ENCODE measurements around the gene MRPL51. TPM values are rescaled to one million over a fixed set of nuclear protein-coding genes. Genes with fewer than 3 reads are reported as not detected.
"Not testable (repeated sequence)": the region's sequence is repeated elsewhere in the genome, so short reads cannot be mapped to it uniquely, and the experiment has no call there.

MRPL51 gene
- total RNA-seq, 2 donors from 2014 or later: 170 to 179 TPM

DNA sequence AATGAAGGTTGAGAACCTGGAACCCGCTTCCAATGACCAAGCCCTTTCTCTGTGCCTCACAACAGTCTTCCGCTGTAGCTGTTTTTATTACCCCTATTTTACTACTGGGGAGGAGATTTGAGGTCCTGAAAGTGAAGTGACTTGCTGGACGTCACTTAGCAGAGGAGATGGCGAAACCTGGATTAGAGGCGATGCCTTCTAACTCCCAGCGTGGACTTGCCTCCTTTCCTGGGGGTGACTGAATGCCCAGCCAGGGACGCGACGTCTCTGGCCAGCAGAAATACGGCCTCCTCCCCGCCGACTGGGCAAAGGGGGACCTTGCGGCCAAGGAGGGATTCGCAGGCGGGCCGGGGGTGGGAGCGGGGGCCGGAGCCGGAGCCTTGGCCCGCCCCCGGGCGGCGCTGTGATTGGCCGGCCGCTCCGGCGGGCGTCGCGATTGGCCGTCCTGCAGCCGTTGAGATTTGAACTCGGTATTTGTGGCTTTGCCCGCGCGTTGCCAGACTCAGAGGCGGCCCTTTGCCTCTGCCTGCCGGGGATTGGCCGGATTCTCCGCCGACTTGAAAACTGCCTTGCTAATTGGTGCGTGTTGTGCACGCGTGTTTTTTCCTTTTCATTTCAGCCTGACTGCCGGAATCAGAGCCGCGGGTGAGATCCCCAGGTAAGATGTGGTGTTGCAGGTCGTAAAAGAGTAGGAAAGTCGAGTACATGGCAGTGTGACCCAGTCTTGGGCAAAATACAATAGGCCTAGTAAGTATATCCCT, 615 bp upstream of the MRPL51 start, which contains the start of gene NCAPD2:
Gene NCAPD2 (plus strand): TSS at position 606 of the 761 bp plus-strand sequence. CDS start 997 bp downstream, outside the sequence.
- H3K36me3 Mint-ChIP-seq (ENCODE audit: insufficient read depth in 2 of 2): peaks cover 9 to 19% of the 10 kb centered on the region in 2 donors
- H3K4me3 Mint-ChIP-seq: peak within 1 kb of the TSS; percentile 94 to 100

DNA sequence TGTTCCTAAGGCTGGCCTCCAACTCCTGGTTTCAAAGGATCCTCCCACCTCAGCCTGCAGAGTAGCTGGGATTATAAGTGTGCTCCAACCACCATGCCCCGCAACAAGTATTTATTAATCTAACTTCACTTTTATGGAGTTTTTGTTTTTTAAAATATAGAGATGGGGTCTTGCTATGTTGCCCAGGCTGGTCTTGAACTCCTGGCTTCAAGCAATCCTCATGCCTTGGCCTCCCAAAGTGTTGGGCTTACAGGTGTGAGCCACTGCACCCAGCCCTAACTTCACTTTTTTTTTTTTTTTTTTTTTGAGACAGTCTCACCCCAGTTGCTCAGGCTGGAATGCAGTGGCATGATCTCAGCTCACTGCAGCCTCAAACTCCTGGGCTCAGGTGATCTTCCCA, 2.4 kb downstream of the MRPL51 start:
- H3K9me3 Mint-ChIP-seq; H3K27me3 Mint-ChIP-seq (ENCODE audit: low read depth); H3K27ac Mint-ChIP-seq; H3K4me3 Mint-ChIP-seq; DNase-seq; ATAC-seq (replicated peaks in 1 of 2): not testable (repeated sequence)
- H3K4me1 Mint-ChIP-seq (ENCODE audit: low read depth): peaks cover 34% of the 10 kb centered on the region
- peaks cover 7 to 11% of the 10 kb centered on the region in 2 donors for H3K36me3 Mint-ChIP-seq (ENCODE audit: insufficient read depth in 2 of 2)

More for the DNA sequence above, 615 bp upstream of the MRPL51 start, which contains the start of gene NCAPD2:
- peak; percentile 95 to 96 for DNase-seq
- no peaks in the 10 kb centered on the region for H3K27me3 Mint-ChIP-seq (ENCODE audit: low read depth)
- H3K9me3 Mint-ChIP-seq: no peaks in the 10 kb centered on the region
- peak within 1 kb of the TSS; percentile 97 for H3K27ac Mint-ChIP-seq
- peak; percentile 87 for ATAC-seq (replicated peaks in 1 of 2)
- peaks cover 58% of the 10 kb centered on the region for H3K4me1 Mint-ChIP-seq (ENCODE audit: low read depth)

DNA sequence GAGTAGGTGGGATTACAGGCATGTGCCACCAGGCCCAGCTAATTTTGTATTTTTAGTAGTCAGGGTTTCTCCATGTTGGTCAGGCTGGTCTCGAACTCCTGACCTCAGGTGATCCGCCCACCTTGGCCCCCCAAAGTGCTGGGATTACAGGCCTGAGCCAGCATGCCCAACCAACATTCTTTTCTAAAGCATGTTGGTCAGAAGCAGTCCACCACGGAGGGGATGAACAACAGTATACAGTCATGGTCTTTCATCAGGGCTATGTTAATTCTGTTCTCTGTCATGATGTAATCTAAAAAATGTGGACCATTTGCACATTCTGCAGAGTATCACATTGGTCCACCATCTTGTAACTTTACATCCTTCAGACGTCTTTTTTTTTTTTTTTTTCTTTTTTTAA, 3.6 kb downstream of the MRPL51 start:
- Mint-ChIP-seq H3K36me3 (ENCODE audit: insufficient read depth in 2 of 2) (peaks cover 5 to 8% of the 10 kb centered on the region in 2 donors), H3K27ac (no peak overlapping the region), H3K9me3 (no peaks in the 10 kb centered on the region), H3K4me3 (no peak overlapping the region), H3K27me3 (ENCODE audit: low read depth) (no peaks in the 10 kb centered on the region), H3K4me1 (ENCODE audit: low read depth) (peaks cover 22% of the 10 kb centered on the region)
- no peak for DNase-seq
- no peak for ATAC-seq (replicated peaks in 1 of 2)

DNA sequence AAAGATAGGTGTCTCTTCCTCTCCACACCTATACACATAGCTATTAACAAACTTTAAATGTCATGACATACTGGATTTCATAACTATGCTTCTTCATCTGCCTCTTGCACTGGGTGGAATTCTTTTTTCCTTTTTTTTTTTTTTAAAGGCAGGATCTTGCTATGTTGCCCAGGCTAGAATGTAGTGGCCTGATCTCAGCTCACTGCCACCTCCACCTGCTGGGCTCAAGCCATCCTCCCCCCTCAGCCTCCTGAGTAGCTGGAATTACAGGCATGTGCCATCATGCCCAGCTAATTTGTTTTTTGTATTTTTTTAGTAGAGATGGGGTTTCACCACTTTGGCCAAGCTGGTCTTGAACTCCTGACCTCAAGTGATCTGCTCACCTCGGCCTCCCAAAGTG, 4.8 kb downstream of the MRPL51 start:
- DNase-seq (no peak), ATAC-seq (replicated peaks in 1 of 2) (no peak)
- H3K4me3 Mint-ChIP-seq: no peak overlapping the region
- no peak overlapping the region for H3K27ac Mint-ChIP-seq
- peaks cover 19% of the 10 kb centered on the region for H3K4me1 Mint-ChIP-seq (ENCODE audit: low read depth)
- H3K27me3 Mint-ChIP-seq (ENCODE audit: low read depth): no peaks in the 10 kb centered on the region
- no peaks in the 10 kb centered on the region for H3K9me3 Mint-ChIP-seq
- H3K36me3 Mint-ChIP-seq (ENCODE audit: insufficient read depth in 2 of 2): peaks cover 3 to 8% of the 10 kb centered on the region in 2 donors

DNA sequence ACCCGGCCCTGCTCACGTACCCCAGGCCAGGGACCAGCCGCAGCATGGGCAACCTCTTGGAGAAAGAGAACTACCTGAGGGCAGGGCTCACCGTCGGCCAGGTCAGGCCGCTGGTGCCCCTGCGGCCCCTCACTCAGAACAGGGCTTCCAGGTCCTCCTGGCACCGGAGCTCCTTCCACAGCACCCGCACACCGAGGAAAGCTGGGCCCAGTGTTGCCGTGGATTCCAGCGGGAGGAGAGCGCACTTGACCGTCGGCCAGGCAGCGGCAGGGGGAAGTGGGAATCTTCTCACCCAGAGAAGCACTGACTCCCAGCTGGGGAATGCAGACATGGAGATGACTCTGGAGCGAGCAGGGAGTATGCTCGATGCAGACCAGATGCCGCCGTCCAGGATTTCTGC, 14.6 kb downstream of the MRPL51 start:
- no peaks in the 10 kb centered on the region for H3K36me3 Mint-ChIP-seq (ENCODE audit: insufficient read depth in 2 of 2)
- no peaks in the 10 kb centered on the region for H3K9me3 Mint-ChIP-seq
- H3K4me1 Mint-ChIP-seq (ENCODE audit: low read depth): no peaks in the 10 kb centered on the region
- DNase-seq (no peak), ATAC-seq (replicated peaks in 1 of 2) (no peak)
- no peak overlapping the region for H3K27ac Mint-ChIP-seq
- H3K4me3 Mint-ChIP-seq: no peak overlapping the region
- no peaks in the 10 kb centered on the region for H3K27me3 Mint-ChIP-seq (ENCODE audit: low read depth)

DNA sequence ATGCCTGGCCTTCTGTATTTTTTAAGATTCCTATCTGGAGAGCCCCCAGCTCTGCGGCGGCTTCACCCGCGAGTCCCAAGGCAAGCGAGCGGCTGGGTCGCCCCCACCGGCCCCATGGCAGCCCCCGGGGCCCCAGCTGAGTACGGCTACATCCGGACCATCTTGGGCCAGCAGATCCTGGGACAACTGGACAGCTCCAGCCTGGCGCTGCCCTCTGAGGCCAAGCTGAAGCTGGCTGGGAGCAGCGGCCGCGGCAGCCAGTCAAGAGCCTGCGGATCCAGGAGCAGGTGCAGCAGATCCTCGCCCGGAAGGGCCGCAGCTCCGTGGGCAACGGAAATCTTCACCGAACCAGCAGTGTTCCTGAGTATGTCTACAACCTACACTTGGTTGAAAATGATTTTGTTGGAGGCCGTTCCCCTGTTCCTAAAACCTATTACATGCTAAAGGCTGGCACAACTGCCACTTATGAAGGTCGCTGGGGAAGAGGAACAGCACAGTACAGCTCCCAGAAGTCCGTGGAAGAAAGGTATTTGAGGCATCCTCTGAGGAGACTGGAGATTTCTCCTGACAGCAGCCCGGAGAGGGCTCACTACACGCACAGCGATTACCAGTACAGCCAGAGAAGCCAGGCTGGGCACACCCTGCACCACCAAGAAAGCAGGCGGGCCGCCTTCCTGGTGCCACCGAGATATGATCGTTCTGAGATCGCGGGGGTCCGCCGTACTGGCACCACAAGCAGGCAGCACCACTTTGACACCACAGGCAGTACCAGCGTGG, 15.3 kb downstream of the MRPL51 start:
- H3K27ac Mint-ChIP-seq; H3K9me3 Mint-ChIP-seq; H3K4me1 Mint-ChIP-seq (ENCODE audit: low read depth); H3K27me3 Mint-ChIP-seq (ENCODE audit: low read depth); H3K36me3 Mint-ChIP-seq (ENCODE audit: insufficient read depth in 2 of 2); H3K4me3 Mint-ChIP-seq; DNase-seq; ATAC-seq (replicated peaks in 1 of 2): not testable (repeated sequence)

DNA sequence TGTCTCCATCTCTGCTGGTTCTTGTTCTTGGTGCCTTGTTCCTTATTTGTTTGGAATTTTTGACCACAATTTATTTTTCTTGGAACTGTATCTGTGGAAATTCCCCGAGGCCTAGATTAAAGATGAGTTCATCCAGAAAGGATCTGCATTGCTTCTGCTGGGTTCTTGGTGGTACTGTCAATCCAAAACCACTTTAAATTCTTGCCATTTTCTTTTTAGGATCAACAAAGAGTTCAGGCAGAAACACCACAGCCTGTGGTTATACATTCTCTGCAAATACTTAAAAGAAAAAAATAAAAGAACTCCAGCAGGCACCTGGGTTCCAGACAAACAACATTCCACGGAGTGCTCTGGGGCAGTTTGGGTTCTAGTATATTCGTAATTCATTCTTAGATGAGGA, 16.6 kb downstream of the MRPL51 start:
- Mint-ChIP-seq H3K4me3 (no peak overlapping the region), H3K4me1 (ENCODE audit: low read depth) (peaks cover 9% of the 10 kb centered on the region), H3K27ac (no peak overlapping the region), H3K27me3 (ENCODE audit: low read depth) (no peaks in the 10 kb centered on the region), H3K9me3 (no peaks in the 10 kb centered on the region), H3K36me3 (ENCODE audit: insufficient read depth in 2 of 2) (no peaks in the 10 kb centered on the region)
- ATAC-seq (replicated peaks in 1 of 2) (no peak), DNase-seq (no peak)

DNA sequence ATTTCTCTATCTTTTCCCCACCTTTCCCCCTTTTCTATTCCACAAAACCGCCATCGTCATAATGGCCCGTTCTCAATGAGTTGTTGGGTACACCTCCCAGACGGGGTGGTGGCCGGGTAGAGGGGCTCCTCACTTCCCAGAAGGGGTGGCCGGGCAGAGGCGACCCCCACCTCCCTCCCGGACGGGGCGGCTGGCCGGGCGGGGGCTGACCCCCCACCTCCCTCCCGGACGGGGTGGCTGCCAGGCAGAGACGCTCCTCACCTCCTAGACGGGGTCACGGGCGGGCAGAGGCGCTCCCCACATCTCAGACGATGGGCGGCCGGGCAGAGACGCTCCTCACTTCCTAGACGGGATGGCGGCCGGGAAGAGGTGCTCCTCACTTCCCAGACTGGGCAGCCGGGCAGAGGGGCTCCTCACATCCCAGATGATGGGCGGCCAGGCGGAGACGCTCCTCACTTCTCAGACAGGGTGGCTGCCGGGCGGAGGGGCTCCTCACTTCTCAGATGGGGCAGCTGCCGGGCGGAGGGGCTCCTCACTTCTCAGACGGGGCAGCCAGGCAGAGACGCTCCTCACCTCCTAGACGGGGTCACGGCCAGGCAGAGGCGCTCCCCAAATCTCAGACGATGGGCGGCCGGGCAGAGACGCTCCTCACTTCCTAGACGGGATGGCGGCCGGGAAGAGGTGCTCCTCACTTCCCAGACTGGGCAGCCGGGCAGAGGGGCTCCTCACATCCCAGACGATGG, 17.7 kb downstream of the MRPL51 start:
- not testable (repeated sequence) for H3K36me3 Mint-ChIP-seq (ENCODE audit: insufficient read depth in 2 of 2); H3K9me3 Mint-ChIP-seq; DNase-seq; H3K27ac Mint-ChIP-seq; H3K4me3 Mint-ChIP-seq; H3K27me3 Mint-ChIP-seq (ENCODE audit: low read depth); ATAC-seq (replicated peaks in 1 of 2)
- H3K4me1 Mint-ChIP-seq (ENCODE audit: low read depth): peaks cover 17% of the 10 kb centered on the region

DNA sequence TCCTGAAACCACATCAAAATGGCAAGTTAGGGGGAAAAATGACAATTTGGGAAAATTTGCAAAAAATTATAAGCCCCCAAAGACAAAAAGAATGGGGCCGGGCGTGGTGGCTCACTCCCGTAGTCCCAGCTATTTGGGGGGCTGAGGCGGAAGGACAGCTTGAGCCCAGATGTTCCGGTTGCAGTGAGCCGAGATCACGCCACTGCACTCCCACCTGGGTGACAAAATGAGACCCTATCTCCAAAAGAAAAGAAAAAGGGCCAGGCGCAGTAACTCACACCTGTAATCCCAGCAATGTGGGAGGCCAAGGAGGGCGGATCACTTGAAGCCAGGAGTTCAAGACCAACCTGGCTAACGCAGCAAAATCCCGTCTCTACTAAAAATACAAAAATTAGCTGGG, 20.6 kb downstream of the MRPL51 start:
- ATAC-seq (replicated peaks in 1 of 2): no peak
- Mint-ChIP-seq H3K36me3 (ENCODE audit: insufficient read depth in 2 of 2) (peaks cover 5 to 9% of the 10 kb centered on the region in 2 donors), H3K9me3 (no peaks in the 10 kb centered on the region), H3K27me3 (ENCODE audit: low read depth) (no peaks in the 10 kb centered on the region), H3K4me3 (peak overlapping the region in 1 of 2 donors; percentile 98), H3K27ac (no peak overlapping the region), H3K4me1 (ENCODE audit: low read depth) (peaks cover 40% of the 10 kb centered on the region)
- no peak for DNase-seq

DNA sequence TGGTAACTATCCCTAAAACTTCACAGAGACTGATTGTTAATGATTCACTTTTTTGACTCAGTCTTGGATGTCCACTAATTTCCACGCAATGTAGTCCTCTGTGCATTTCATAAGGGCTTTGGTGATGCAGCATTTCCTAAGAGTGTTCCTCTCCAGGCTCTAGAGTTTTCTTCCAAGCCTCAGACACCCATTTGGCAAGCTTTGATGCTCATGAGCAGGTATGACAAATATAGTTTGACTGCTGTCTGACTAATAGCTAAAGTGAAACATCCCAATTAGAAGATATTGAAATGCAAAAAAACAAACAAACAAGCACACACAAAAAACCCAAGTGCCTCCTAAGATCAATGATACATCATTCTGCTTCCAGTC, 21.1 kb downstream of the MRPL51 start:
- ATAC-seq (replicated peaks in 1 of 2): no peak
- Mint-ChIP-seq H3K4me1 (ENCODE audit: low read depth) (peaks cover 45% of the 10 kb centered on the region), H3K27me3 (ENCODE audit: low read depth) (no peaks in the 10 kb centered on the region), H3K4me3 (peak overlapping the region; percentile 88 to 98), H3K9me3 (no peaks in the 10 kb centered on the region), H3K36me3 (ENCODE audit: insufficient read depth in 2 of 2) (peaks cover 6 to 13% of the 10 kb centered on the region in 2 donors), H3K27ac (peak overlapping the region; percentile 31)
- no peak for DNase-seq

DNA sequence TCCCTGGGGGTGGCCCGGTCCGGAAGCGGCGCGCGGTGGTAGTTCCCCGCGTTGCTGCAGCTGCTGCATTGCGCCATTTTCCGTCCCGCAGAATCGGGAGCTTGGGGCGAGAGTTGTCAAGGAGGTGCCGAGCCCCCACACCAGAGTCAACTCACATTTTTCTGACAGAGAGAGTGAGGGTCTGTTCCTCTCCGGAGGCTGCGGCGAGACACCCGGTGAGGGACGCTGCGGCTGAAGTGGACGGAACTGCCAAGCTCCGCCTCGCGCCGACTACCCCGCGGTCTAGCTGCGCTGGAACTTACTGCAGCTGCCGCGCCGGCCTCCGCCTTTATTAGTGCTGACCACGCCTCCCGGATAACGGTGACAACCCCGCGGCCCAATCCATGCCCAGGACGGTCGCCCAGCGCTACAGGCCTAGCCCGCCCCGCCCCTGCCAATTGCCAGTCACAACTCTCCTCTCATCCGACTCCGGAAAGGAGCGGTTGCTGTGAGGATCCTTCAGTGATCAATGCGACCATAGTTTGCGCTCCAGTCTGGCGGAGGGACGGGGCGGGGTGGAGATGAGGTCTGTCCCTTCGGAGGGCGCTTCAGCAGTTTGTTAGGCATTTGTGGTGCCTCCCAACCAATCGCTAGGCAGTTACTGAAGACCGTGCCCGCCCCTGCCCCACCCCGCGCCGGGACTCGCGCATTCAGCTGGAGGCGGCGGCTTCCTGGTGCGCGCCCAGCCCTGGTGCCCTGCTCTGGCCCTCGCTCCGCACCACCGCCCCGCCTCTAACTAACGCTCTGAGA, 22.5 kb downstream of the MRPL51 start, which contains the start of gene VAMP1:
Gene VAMP1 (minus strand): TSS at position 303 of the 789 bp plus-strand sequence. CDS start 146 bp downstream, at position 157.
- Mint-ChIP-seq H3K27me3 (ENCODE audit: low read depth) (no peaks in the 10 kb centered on the region), H3K4me3 (peak within 1 kb of the TSS; percentile 88 to 98), H3K27ac (peak within 1 kb of the TSS; percentile 83), H3K9me3 (no peaks in the 10 kb centered on the region), H3K4me1 (ENCODE audit: low read depth) (peaks cover 59% of the 10 kb centered on the region), H3K36me3 (ENCODE audit: insufficient read depth in 2 of 2) (peaks cover 13 to 23% of the 10 kb centered on the region in 2 donors)
- peak; percentile 99 for DNase-seq
- peak; percentile 89 to 92 for ATAC-seq (replicated peaks in 1 of 2)
